AG04449 (cell line): ENCODE measurements around the gene FARS2.
A peak's percentile ranks its signal among the peaks of the same experiment; 100 is the strongest.

Experiments
- CTCF ChIA-PET: fragments of 350-600 bp; formaldehyde crosslinking; extraction: SDS; loops from one replicate; lab custom pipeline; 2021; ENCODE audit warnings: antibody characterized with exemption; lab: Yijun Ruan, JAX
- POLR2A ChIA-PET: fragments of 400-600, 350-600 bp; formaldehyde crosslinking; extraction: SDS; loops from one replicate; lab custom pipeline; 2020; ENCODE audit warnings: antibody characterized with exemption, inconsistent platforms; lab: Yijun Ruan, JAX
- DNase-seq: peaks from one replicate; pipeline ENCODE4 v3.0.0-alpha.2; 2010; ENCODE audit warnings: low read depth, low spot score
- H3K4me3 ChIP-seq: 2 replicates; pipeline ENCODE4 v1.5.1; 2011; ENCODE audit warnings: low read depth, mild to moderate bottlenecking, control low read depth, low read length
- TF ChIP-seq, protein P1 (sequence below): IDR thresholded peaks from one replicate; pipeline ENCODE4 v1.5.1; 2011; ENCODE audit warnings: mild to moderate bottlenecking, moderate library complexity, low read length, control low read depth, inconsistent platforms; ENCODE audit not compliant: insufficient read depth; ENCODE audit errors: missing control alignments

Gene FARS2

DNA sequence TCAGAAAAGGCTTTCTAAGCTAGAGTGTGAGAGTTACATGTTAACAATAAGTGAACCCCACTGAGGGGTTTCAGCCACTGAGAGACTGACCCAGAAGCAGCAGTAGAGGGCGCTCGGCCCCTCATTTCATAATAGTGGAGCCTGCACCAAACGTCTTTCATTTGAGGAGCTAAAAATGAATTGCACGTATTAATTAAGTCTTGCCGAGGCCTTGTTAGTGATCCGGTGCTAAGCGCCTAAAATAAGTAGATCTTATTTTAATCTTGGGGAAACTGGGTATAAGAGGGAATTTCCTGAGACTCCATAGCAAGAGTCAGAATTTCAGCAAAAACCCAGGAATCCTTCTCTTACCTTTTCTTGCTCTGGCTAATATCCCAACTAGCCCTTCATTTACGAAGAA lies 209.7 kb downstream of the FARS2 start:
- ChIA-PET CTCF (interaction anchor here (0.5 to 6.2 kb wide), 78 partner anchors 9 to 1076 kb away, joined by 3 to 86 read pairs (median 4); partner anchors contain the start of gene NRN1), POLR2A (interaction anchor here (0.5 to 0.7 kb wide), 2 partner anchors 200 to 537 kb away, joined by 3 read pairs; no protein-coding TSS in a partner anchor)
- H3K4me3 ChIP-seq, result no peak overlapping the region
- TF ChIP-seq, protein P1, sequence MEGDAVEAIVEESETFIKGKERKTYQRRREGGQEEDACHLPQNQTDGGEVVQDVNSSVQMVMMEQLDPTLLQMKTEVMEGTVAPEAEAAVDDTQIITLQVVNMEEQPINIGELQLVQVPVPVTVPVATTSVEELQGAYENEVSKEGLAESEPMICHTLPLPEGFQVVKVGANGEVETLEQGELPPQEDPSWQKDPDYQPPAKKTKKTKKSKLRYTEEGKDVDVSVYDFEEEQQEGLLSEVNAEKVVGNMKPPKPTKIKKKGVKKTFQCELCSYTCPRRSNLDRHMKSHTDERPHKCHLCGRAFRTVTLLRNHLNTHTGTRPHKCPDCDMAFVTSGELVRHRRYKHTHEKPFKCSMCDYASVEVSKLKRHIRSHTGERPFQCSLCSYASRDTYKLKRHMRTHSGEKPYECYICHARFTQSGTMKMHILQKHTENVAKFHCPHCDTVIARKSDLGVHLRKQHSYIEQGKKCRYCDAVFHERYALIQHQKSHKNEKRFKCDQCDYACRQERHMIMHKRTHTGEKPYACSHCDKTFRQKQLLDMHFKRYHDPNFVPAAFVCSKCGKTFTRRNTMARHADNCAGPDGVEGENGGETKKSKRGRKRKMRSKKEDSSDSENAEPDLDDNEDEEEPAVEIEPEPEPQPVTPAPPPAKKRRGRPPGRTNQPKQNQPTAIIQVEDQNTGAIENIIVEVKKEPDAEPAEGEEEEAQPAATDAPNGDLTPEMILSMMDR, result peak; percentile 77
- no peak for DNase-seq

DNA sequence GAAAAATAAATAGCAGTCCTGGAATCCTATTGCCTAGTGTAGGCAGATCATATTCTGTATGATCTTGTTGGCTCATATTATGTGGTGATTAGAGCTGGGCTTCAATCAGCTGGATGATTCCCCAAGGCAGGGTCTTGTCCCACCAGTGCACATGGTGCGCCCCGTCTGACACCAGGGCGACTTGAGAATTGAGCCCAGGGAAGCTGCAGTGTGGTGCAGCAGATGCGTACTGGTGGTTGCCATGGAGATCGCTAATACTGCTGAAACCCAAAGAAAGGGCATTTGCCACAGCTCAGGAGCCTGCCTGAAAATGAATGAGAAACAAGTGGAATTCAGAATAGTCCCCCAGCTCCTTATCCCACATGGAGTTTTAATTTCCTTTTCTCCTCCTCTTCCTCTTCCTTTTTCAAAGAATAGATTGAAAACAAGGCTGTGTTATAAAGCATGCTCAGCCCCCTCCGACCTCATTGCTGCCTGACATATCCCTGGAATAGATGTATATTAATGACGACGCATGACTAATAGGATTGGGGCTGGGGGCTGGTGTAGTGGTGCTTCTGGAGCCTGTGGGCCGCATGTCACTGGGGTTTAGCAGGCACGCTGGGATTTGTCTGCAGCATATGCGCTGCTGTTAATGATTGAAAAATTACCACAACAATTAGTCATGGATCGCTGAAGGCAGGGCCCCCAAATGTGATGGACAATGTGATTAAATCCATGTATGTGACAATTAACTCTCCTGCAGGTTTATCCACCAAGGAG lies 210.5 kb downstream of the FARS2 start:
- no peak overlapping the region for H3K4me3 ChIP-seq
- no peak for DNase-seq
- ChIA-PET POLR2A (interaction anchor here (0.5 kb wide), 1 partner anchor 536 kb away, joined by 3 read pairs; no protein-coding TSS in a partner anchor), CTCF (interaction anchor here (0.5 to 6.2 kb wide), 76 partner anchors 9 to 1075 kb away, joined by 3 to 86 read pairs (median 4); partner anchors contain the start of gene NRN1)
- TF ChIP-seq, protein P1, result no peak

DNA sequence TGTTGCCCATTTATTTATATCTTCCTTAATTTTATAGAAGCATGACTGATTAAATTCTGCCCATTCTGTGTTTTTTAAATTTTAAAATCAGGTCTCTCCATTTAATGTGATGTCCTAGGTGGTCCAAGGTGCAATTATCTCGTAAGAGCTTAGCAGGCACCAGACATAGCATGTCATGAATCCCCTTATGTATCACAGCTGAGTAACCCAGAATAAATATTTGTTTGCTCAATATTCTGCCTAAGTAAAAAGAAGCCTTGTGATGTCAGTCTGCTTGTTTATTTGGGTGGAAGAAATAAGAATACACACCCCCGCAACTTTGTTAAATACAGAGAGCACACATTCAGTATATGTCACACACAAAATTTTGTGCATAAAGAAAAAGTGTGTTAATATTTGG lies 211.3 kb downstream of the FARS2 start:
- ChIA-PET CTCF (interaction anchor here (1.6 to 6.2 kb wide), 3 partner anchors 8 to 293 kb away, joined by 5 to 86 read pairs (median 15); no protein-coding TSS in a partner anchor), POLR2A (no interaction called here)
- no peak overlapping the region for H3K4me3 ChIP-seq
- DNase-seq, result no peak
- TF ChIP-seq, protein P1, result no peak

DNA sequence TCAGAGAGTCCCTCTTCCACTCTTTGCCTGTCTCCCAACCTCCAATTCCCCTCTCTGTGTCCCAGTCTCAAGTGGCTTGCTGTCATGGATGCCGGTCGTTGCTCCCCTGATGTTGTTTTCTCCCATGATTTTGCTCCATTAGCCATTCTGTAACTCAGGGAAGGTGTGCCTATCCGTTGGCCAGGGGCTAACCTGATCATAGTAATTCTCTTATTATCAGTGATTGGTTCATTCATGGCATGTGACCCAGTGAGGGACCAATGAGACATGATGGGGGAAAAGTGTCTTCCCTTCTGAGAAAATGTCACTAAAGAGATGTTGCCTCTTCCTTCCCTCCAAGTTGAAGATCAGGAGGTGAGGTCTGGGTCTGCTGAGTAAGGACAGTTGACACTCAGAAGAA lies 214.5 kb downstream of the FARS2 start:
- TF ChIP-seq, protein P1, result no peak
- POLR2A ChIA-PET, result no interaction called here
- no peak overlapping the region for H3K4me3 ChIP-seq
- no peak for DNase-seq
- CTCF ChIA-PET, result interaction anchor here (1.1 to 1.5 kb wide), 3 partner anchors 10 to 523 kb away, joined by 3 read pairs; no protein-coding TSS in a partner anchor

DNA sequence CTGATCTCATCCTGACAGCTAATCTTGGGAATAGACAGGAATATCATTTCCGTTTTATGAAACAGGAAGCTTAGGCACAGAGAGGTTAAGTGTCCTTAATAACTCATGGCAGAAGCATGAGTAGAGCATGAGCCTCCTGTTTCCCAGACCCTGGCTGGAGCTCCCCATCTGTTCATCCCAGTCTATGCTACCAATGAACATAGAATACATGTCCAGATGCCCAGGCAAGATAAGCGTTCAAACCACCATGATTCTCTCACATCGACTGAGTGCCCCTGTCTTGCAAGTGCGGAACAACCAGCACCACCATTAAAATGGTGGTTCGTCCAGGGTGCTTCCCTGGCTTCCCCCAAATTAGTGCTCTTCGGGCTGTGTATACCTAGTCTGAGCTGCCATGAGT lies 217.1 kb downstream of the FARS2 start:
- no peak for DNase-seq
- no peak overlapping the region for H3K4me3 ChIP-seq
- CTCF ChIA-PET, result interaction anchor here (0.8 to 7.7 kb wide), 2 partner anchors 8 to 12 kb away, joined by 3 to 86 read pairs; no protein-coding TSS in a partner anchor
- POLR2A ChIA-PET, result no interaction called here
- TF ChIP-seq, protein P1, result no peak

DNA sequence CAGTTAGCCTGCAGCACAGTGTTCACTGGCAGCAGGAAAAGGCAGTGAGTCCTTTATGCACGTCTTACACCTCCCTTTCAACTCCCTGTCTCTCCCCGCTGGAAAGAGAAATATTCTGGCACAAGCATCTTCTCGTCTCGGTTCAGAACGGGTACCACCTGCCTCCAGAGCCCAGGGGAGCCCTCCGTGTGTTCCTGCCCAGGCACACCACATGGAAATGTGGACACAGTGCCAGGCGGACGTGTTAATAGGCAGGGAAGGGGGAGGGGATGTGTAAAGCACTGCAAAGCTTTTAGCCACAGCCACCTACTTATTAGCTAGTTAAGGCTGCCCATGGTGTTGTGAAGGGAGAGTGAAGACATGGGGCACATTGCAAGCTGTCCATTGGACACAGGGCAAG lies 219.7 kb downstream of the FARS2 start:
- TF ChIP-seq, protein P1, result no peak
- ChIA-PET CTCF (interaction anchor here (7.7 kb wide), 1 partner anchor 11 kb away, joined by 86 read pairs; no protein-coding TSS in a partner anchor), POLR2A (no interaction called here)
- H3K4me3 ChIP-seq, result no peak overlapping the region; the same call in 1 of the 2 replicates
- no peak for DNase-seq
